OCI-LY3 (cell line): ENCODE data around the gene BCAP29.

Experiments
- H2AFZ ChIP-seq: fragments of 200-600, 300-600 bp; shearing (Covaris generic); 2 replicates; pipeline ENCODE4 v1.6.0; 2014; ENCODE audit warnings: antibody characterized with exemption, low read depth, low read length
- H3K27ac ChIP-seq: fragments of 200-600, 300-600 bp; sonication (generic); 2 replicates; pipeline ENCODE4 v1.5.1; 2014; ENCODE audit warnings: mild to moderate bottlenecking, low read length, moderate library complexity, mixed read lengths
- H3K27me3 ChIP-seq: fragments of 200-600, 300-600 bp; sonication (generic); 2 replicates; pipeline ENCODE4 v1.6.1; 2014; ENCODE audit warnings: low read depth, low read length, mixed read lengths
- H3K36me3 ChIP-seq: fragments of 200-600, 300-600 bp; sonication (generic); replicated peaks from 2 replicates; pipeline ENCODE3; 2014; ENCODE audit warnings: low read depth, low read length, mixed read lengths
- H3K4me1 ChIP-seq: fragments of 300-600, 200-600 bp; sonication (generic); 2 replicates; pipeline ENCODE4 v1.6.1; 2014; ENCODE audit warnings: low read length, mixed read lengths
- H3K4me2 ChIP-seq: fragments of 200-600, 300-600 bp; sonication (generic); 2 replicates; pipeline ENCODE4 v1.6.1; 2014; ENCODE audit warnings: low read length, mixed read lengths
- H3K4me3 ChIP-seq: fragments of 300-600, 200-600 bp; sonication (generic); 2 replicates; pipeline ENCODE4 v1.5.1; 2014; ENCODE audit warnings: antibody characterized with exemption, mild to moderate bottlenecking, low read length, moderate library complexity
- H3K79me2 ChIP-seq: fragments of 300-600, 200-600 bp; shearing (Covaris generic); 2 replicates; pipeline ENCODE4 v1.6.1; 2014; ENCODE audit warnings: mild to moderate bottlenecking, low read length, mixed read lengths
- H3K9ac ChIP-seq: fragments of 300-600, 200-600 bp; shearing (Covaris generic); 2 replicates; pipeline ENCODE4 v1.6.0; 2014; ENCODE audit warnings: mild to moderate bottlenecking, low read length, moderate library complexity
- H3K9me3 ChIP-seq: fragments of 200-600, 300-600 bp; shearing (Covaris generic); 2 replicates; pipeline ENCODE4 v1.6.1; 2014; ENCODE audit warnings: low read length, mixed read lengths; ENCODE audit not compliant: insufficient read depth
- H4K20me1 ChIP-seq: fragments of 200-600, 300-600 bp; sonication (generic); 2 replicates; pipeline ENCODE4 v1.6.1; 2016; ENCODE audit warnings: low read length, mixed read lengths; ENCODE audit not compliant: insufficient read depth
- EZH2phosphoT487 ChIP-seq: fragments of 200-600 bp; shearing (Covaris generic); IDR thresholded peaks from 2 replicates; pipeline ENCODE4 v1.6.1; 2018; ENCODE audit warnings: antibody characterized with exemption, mixed run types, low read depth
- TF ChIP-seq, protein P1 (sequence below): fragments of 200-600, 300-600 bp; sonication (generic); IDR thresholded peaks from 2 replicates; pipeline ENCODE4 v1.5.1; 2014; ENCODE audit warnings: antibody characterized with exemption, low read length, low read depth

The BCAP29 gene

GRCh38 chr7:107661865-107662379, 81.9 kb downstream of the BCAP29 start:
- TF ChIP-seq, protein P1, sequence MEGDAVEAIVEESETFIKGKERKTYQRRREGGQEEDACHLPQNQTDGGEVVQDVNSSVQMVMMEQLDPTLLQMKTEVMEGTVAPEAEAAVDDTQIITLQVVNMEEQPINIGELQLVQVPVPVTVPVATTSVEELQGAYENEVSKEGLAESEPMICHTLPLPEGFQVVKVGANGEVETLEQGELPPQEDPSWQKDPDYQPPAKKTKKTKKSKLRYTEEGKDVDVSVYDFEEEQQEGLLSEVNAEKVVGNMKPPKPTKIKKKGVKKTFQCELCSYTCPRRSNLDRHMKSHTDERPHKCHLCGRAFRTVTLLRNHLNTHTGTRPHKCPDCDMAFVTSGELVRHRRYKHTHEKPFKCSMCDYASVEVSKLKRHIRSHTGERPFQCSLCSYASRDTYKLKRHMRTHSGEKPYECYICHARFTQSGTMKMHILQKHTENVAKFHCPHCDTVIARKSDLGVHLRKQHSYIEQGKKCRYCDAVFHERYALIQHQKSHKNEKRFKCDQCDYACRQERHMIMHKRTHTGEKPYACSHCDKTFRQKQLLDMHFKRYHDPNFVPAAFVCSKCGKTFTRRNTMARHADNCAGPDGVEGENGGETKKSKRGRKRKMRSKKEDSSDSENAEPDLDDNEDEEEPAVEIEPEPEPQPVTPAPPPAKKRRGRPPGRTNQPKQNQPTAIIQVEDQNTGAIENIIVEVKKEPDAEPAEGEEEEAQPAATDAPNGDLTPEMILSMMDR: no peak
- TF ChIP-seq EZH2phosphoT487: no peak
- no peaks in the 10 kb centered on the region for H3K9me3 ChIP-seq
- no peak overlapping the region for H3K9ac ChIP-seq
- no peak overlapping the region for H2AFZ ChIP-seq
- H4K20me1 ChIP-seq: peaks cover 15% of the 10 kb centered on the region
- no peaks in the 10 kb centered on the region for H3K79me2 ChIP-seq
- H3K36me3 ChIP-seq: no peaks in the 10 kb centered on the region
- H3K4me1 ChIP-seq: peaks cover 29% of the 10 kb centered on the region
- no peak overlapping the region for H3K4me3 ChIP-seq
- H3K4me2 ChIP-seq: no peak overlapping the region
- no peak overlapping the region for H3K27ac ChIP-seq
- H3K27me3 ChIP-seq: peaks cover 80% of the 10 kb centered on the region

DNA sequence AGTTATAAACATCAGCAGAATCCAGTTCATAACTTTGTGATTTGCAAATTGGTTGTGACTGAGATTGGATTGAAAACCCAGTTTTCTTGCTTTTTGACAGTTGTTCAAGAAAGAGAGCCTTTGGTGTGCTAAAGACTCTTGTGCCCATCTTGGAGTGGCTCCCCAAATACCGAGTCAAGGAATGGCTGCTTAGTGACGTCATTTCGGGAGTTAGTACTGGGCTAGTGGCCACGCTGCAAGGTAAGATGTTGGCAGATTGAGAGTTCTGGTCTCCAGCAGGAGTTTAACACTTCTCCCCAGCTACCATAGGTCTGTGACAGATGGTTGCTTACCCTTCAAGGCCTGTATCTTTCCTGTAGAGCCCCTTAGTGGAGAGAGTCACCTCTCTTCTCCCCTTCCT, 83.2 kb downstream of the BCAP29 start:
- Histone ChIP-seq H3K36me3 (no peaks in the 10 kb centered on the region), H2AFZ (no peak overlapping the region), H3K4me1 (peaks cover 29% of the 10 kb centered on the region), H3K9me3 (no peaks in the 10 kb centered on the region), H3K79me2 (no peaks in the 10 kb centered on the region), H3K27me3 (peaks cover 86% of the 10 kb centered on the region), H4K20me1 (peaks cover 20% of the 10 kb centered on the region), H3K27ac (no peak overlapping the region), H3K4me2 (no peak overlapping the region), H3K4me3 (no peak overlapping the region), H3K9ac (no peak overlapping the region)
- no peak for TF ChIP-seq EZH2phosphoT487
- TF ChIP-seq, protein P1: no peak

DNA sequence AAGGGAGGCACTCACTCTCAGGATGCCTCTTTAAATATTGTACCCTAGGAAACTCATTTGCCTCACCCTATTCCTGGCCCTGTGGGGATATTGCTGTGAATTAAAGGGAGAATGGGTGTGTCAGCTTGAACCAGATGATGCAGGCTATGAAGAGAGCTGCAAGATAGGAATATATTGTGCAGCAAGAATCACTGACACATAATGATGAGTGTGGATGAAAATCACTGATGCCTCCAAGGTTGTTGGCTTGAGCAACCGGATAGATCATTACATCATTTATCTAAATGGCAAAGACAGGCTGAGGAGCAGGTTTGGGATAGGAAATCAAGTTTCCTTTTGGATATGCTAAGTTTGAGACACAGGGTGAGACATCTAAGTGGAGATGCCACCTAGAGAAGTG, 86.7 kb downstream of the BCAP29 start:
- peaks cover 81% of the 10 kb centered on the region for H3K27me3 ChIP-seq
- H4K20me1 ChIP-seq: peaks cover 19% of the 10 kb centered on the region; the same call in 1 of the 2 replicates
- no peaks in the 10 kb centered on the region for H3K36me3 ChIP-seq
- H3K4me2 ChIP-seq: no peak overlapping the region
- H3K9me3 ChIP-seq: no peaks in the 10 kb centered on the region
- H2AFZ ChIP-seq: no peak overlapping the region
- H3K27ac ChIP-seq: no peak overlapping the region
- no peak overlapping the region for H3K9ac ChIP-seq
- TF ChIP-seq, protein P1: no peak
- TF ChIP-seq EZH2phosphoT487: no peak
- no peak overlapping the region for H3K4me3 ChIP-seq
- no peaks in the 10 kb centered on the region for H3K79me2 ChIP-seq
- H3K4me1 ChIP-seq: peaks cover 31% of the 10 kb centered on the region

DNA sequence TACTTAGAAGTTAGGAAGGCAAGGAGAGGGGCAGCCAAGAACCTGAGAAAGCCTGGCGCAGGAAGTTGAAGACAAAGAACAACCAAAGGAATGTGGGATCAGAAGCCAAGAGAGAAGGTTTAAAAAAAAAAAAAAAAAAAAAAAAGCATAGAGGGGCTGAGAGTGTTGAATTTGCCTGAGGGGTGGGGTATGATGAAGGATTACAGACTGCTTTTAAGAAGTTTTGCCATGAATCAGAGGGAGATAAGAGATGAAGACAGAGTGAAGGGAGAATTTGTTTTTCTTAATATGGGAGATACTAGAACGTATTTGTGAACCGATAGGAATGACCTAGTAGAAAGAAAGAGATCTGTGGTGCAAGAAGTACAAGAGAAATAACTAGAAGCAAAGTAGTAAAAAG, 87.3 kb downstream of the BCAP29 start:
- peaks cover 31% of the 10 kb centered on the region for H3K4me1 ChIP-seq
- H3K79me2 ChIP-seq: no peaks in the 10 kb centered on the region
- peaks cover 81% of the 10 kb centered on the region for H3K27me3 ChIP-seq
- H3K4me2 ChIP-seq: no peak overlapping the region
- H3K9ac ChIP-seq: no peak overlapping the region
- H2AFZ ChIP-seq: no peak overlapping the region
- H3K4me3 ChIP-seq: no peak overlapping the region
- no peaks in the 10 kb centered on the region for H3K36me3 ChIP-seq
- H3K27ac ChIP-seq: no peak overlapping the region
- no peaks in the 10 kb centered on the region for H3K9me3 ChIP-seq
- peaks cover 19% of the 10 kb centered on the region; the same call in 1 of the 2 replicates for H4K20me1 ChIP-seq
- no peak for TF ChIP-seq EZH2phosphoT487
- TF ChIP-seq, protein P1: no peak
